A204.1 (cell line): Measurements from ENCODE around the gene CCDC137.

Experiments used
- FAIRE-seq: peaks from 2 replicates; lab custom pipeline; 2012; peaks lifted over from hg19 to GRCh38; lab: Jason Lieb, UNC

CCDC137 gene

GRCh38 chr17:81716674-81716996, 50.1 kb downstream of the CCDC137 start:
- FAIRE-seq, result no peak

- FAIRE-seq, result no peak
These were observed 50.7 kb downstream of the CCDC137 start for GRCh38 chr17:81717049-81717765.

GRCh38 chr17:81717766-81718089, 51.2 kb downstream of the CCDC137 start:
- no peak for FAIRE-seq

GRCh38 chr17:81719410-81720266, 53.1 kb downstream of the CCDC137 start:
- FAIRE-seq, result no peak

- FAIRE-seq, result no peak
These were observed 53.9 kb downstream of the CCDC137 start for GRCh38 chr17:81720267-81721071.

GRCh38 chr17:81722184-81723120, 55.9 kb downstream of the CCDC137 start:
- FAIRE-seq, result no peak
